ENCODE data around the gene MPHOSPH8. TPM values are rescaled to one million over a fixed set of nuclear protein-coding genes. Genes with fewer than 3 reads are reported as not detected.
"Not testable (repeated sequence)": the region's sequence is repeated elsewhere in the genome, so short reads cannot be mapped to it uniquely, and the experiment has no call there.

Gene MPHOSPH8
- total RNA-seq, 2 donors from 2014 or later, result 34.8 to 63.5 TPM

DNA sequence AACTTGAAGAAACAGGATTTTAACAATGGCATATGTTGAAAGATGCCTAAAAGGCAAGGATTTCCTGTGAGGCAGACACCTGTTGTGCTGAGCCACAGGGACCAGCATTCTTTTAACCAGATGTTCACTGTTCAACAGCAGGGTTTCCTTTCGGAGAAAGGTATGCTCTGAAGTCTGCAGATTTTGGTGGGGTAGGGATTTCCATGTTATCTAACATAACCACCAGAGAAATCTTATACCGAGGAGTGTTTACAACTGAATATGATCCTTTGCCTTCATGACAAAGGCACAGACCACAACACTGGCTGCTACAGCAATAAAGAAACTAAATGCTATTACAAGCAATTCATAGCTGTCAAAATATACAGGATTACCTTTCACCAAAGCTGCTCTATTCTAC is 48.1 kb downstream of the MPHOSPH8 start:
- Mint-ChIP-seq H3K27ac (no peak overlapping the region), H3K9me3 (no peaks in the 10 kb centered on the region)

DNA sequence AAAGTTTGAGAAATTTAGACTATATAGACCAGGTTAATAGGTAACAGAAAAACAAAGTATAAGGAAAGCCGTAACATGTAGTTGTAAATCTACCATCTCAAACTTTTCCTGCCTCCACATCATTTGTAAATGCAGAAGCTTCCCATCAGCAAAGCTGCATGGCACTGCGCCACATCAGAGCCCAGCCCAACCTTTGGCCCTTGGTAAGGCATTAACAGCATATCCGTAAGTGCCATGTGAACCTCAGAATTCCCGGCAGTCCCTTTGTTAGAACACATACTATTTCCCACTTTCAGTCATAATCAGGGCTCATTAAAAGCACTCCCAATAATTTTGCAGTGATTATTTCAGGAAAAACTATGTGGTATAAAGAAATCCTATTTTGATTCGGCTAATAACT is 51.6 kb downstream of the MPHOSPH8 start:
- no peak for ATAC-seq (replicated peaks)
- peaks cover 10% of the 10 kb centered on the region for H3K36me3 Mint-ChIP-seq (ENCODE audit: low read depth)
- no peaks in the 10 kb centered on the region for H3K27me3 Mint-ChIP-seq

More for the DNA sequence above, 48.1 kb downstream of the MPHOSPH8 start:
- Mint-ChIP-seq H3K4me1 (peaks cover 9% of the 10 kb centered on the region), H3K36me3 (ENCODE audit: low read depth) (peaks cover 34% of the 10 kb centered on the region), H3K4me3 (no peak overlapping the region), H3K27me3 (no peaks in the 10 kb centered on the region)
- peak; percentile 69 for ATAC-seq (replicated peaks)

DNA sequence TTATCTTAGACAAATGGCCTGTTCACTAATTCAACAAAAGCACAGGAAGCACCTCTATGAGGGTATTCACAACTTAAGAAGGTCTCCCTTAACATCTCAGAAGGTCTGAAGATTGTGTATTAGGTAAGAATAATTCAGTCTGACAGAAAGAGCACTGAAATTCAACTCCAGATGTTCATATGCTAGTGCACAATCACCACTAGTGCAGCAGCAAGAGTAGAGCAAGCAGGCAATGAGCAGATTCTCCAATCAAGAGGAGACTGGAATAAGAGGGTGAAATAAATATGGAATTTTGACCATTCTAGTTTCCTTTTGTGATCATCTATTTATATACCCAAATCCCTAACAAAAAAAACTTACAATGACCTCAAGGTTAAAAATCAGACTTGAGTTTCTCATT is 52.0 kb downstream of the MPHOSPH8 start:
- no peaks in the 10 kb centered on the region for H3K27me3 Mint-ChIP-seq
- no peak overlapping the region for H3K4me3 Mint-ChIP-seq
- ATAC-seq (replicated peaks), result no peak
- H3K9me3 Mint-ChIP-seq, result no peaks in the 10 kb centered on the region
- H3K36me3 Mint-ChIP-seq (ENCODE audit: low read depth), result peaks cover 14% of the 10 kb centered on the region
- peaks cover 9% of the 10 kb centered on the region for H3K4me1 Mint-ChIP-seq
- no peak overlapping the region for H3K27ac Mint-ChIP-seq

More for the DNA sequence above, 51.6 kb downstream of the MPHOSPH8 start:
- peaks cover 9% of the 10 kb centered on the region for H3K4me1 Mint-ChIP-seq
- no peaks in the 10 kb centered on the region for H3K9me3 Mint-ChIP-seq
- H3K27ac Mint-ChIP-seq, result no peak overlapping the region
- H3K4me3 Mint-ChIP-seq, result no peak overlapping the region

DNA sequence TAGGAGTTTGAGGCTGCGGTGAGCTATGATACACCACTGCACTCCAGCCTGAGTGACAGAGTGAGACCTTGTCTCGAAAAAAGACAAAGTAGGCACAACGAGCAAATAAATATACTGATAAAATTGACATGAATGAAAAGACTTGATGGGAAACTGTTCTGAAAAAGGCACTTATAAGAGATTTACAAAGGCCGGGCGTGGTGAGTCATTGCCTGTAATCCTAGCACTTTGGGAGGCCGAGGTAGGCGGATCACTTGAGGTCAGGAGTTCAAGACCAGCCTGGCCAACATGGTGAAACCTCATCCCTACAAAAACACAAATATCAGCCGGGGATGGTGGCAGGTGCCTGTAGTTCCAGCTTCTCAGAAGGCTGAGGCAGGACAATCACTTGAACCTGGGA is 58.0 kb downstream of the MPHOSPH8 start:
- H3K36me3 Mint-ChIP-seq (ENCODE audit: low read depth), result peaks cover 29% of the 10 kb centered on the region
- not testable (repeated sequence) for H3K4me1 Mint-ChIP-seq; H3K27me3 Mint-ChIP-seq; H3K27ac Mint-ChIP-seq; H3K4me3 Mint-ChIP-seq; ATAC-seq (replicated peaks); H3K9me3 Mint-ChIP-seq

DNA sequence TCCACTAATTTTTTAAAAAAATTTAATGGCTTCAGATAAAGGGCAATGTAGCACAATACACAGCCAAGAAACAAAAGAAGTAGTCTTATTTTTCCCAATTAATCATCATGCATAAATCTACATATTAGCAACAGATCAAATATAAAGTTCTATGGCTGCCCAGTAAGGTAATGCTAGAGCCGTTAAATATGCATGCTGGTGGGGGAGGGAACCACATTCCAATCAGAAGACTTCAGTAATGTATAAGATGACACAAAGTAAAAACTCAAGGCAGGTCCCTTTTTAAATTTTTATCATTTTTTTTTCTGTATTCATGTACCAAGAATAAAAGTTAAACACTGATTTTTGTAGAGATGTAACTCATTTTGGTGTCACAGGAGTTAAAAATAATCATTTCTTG is 62.0 kb downstream of the MPHOSPH8 start:
- Mint-ChIP-seq H3K9me3 (no peaks in the 10 kb centered on the region), H3K4me1 (peaks cover 10% of the 10 kb centered on the region), H3K36me3 (ENCODE audit: low read depth) (peaks cover 42% of the 10 kb centered on the region), H3K27me3 (no peaks in the 10 kb centered on the region), H3K27ac (no peak overlapping the region), H3K4me3 (no peak overlapping the region)
- ATAC-seq (replicated peaks), result no peak

DNA sequence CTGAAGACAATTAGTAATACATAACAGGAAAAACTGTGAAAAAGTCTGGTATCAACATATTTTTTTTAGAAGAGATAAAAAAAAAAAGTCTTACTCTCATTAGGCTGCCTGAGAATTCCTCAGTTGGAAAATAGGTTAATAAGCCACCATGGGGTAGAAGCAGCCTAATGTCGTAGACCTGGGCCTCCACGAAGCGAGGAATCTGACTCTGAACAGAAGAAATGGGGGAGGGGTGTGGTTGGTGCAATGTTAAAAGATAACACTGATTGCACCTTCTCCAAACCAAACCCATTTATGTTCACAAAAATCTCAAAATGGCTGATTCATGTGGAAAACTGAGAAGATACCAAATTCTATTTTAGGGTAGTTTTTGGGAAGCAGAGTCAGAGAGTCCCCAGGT is 62.4 kb downstream of the MPHOSPH8 start:
- peaks cover 10% of the 10 kb centered on the region for H3K4me1 Mint-ChIP-seq
- H3K9me3 Mint-ChIP-seq, result no peaks in the 10 kb centered on the region
- no peak overlapping the region for H3K4me3 Mint-ChIP-seq
- H3K36me3 Mint-ChIP-seq (ENCODE audit: low read depth), result peaks cover 42% of the 10 kb centered on the region
- H3K27ac Mint-ChIP-seq, result no peak overlapping the region
- no peak for ATAC-seq (replicated peaks)
- no peaks in the 10 kb centered on the region for H3K27me3 Mint-ChIP-seq

DNA sequence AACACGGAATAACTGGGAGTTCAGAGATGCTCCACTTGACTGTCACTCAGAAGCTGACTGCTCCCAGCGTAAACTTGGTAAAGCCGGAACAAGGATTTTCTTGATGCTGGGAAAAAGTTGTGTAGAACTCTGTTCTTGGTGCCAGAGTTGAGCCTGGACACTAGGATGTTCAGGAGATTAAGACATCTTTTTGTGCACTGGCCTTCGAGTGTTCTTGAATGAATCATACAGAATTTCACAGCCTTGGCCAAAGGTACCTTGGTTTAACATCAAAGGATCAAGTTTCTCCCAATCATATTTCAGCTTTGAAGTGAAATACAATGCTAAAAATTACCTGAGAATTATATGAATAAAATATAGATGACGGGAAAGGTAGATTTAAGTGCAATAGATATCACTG is 67.5 kb downstream of the MPHOSPH8 start:
- H3K4me3 Mint-ChIP-seq; ATAC-seq (replicated peaks); H3K27me3 Mint-ChIP-seq; H3K4me1 Mint-ChIP-seq; H3K9me3 Mint-ChIP-seq; H3K27ac Mint-ChIP-seq: not testable (repeated sequence)
- peaks cover 49% of the 10 kb centered on the region for H3K36me3 Mint-ChIP-seq (ENCODE audit: low read depth)

DNA sequence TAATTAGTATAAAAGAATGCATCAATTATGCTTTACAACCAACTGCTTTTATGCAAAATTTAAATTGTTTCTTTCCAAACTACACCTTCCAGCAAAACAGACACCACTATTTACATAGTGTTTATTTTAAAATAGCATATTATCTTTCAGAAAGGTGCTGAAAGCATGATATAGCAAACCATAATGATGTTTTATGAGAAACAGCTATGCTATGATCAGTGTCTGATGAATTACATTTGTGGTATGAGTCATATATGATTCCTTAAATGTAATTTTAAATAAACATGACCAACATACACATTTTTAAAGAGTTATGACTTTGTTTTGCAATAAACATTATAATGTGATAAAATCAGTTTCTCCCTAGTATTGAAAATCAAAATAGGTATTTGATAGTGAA is 68.2 kb downstream of the MPHOSPH8 start:
- H3K9me3 Mint-ChIP-seq; H3K27me3 Mint-ChIP-seq; H3K27ac Mint-ChIP-seq; ATAC-seq (replicated peaks); H3K4me1 Mint-ChIP-seq; H3K4me3 Mint-ChIP-seq: not testable (repeated sequence)
- H3K36me3 Mint-ChIP-seq (ENCODE audit: low read depth), result peaks cover 55% of the 10 kb centered on the region

DNA sequence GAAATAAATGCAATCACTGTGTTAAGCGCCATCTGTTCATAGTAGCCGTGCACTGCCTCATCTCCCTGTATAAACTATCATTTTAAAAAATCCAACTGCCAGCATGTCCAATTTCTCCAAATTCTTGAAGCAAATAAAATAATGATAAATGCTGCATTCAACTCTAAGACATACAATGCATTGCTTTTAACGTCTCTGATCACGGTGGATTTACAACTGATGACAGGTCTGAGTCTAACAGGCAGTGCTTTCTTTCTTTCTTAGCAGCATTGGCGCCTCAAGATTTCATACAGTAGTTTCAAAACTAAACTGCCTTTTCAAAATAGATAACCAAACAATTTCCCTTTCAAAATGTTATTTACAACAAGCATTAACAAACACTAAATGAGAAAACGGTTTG is 70.8 kb downstream of the MPHOSPH8 start:
- H3K27ac Mint-ChIP-seq; H3K27me3 Mint-ChIP-seq; H3K4me3 Mint-ChIP-seq; ATAC-seq (replicated peaks); H3K9me3 Mint-ChIP-seq; H3K4me1 Mint-ChIP-seq: not testable (repeated sequence)
- H3K36me3 Mint-ChIP-seq (ENCODE audit: low read depth), result peaks cover 63% of the 10 kb centered on the region

DNA sequence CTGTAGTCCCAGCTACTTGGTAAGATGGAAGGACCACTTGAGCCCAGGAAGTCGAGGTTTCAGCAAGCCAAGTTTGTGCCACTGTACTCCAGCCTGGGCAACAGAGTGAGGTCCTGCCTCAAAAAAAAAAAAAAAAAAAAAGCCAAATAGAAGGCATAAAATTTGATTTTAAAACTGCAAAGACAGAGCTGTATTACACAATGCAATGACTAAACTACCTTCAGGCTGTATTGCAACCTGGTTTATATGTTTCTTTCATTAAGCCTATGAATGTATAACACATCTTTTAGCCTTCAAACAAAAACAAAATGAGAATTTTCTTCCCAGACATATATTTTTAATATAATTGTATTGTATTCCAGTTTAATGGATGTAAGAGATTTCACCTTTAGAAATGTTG is 75.6 kb downstream of the MPHOSPH8 start:
- not testable (repeated sequence) for H3K27ac Mint-ChIP-seq; H3K9me3 Mint-ChIP-seq; H3K4me1 Mint-ChIP-seq; H3K27me3 Mint-ChIP-seq; H3K4me3 Mint-ChIP-seq; ATAC-seq (replicated peaks)
- H3K36me3 Mint-ChIP-seq (ENCODE audit: low read depth), result peaks cover 54% of the 10 kb centered on the region

DNA sequence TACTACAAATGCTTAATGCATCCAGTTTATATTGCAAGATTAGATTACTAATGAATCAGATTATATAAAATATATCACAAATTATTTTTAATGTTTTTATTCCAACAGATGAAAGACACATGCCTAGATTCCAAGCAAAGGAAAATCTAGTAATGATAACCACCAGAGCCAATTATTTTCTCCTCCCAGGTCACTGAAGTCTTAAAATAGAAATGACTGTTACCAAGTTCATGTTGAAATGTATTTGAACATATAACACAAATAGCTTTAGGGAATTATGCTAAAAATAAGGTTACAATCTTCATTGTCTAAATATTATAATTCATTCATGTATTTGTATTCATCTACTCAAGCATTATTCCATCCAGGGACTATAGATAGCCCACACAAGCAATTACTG is 76.3 kb downstream of the MPHOSPH8 start:
- not testable (repeated sequence) for H3K9me3 Mint-ChIP-seq
- H3K36me3 Mint-ChIP-seq (ENCODE audit: low read depth), result peaks cover 61% of the 10 kb centered on the region

DNA sequence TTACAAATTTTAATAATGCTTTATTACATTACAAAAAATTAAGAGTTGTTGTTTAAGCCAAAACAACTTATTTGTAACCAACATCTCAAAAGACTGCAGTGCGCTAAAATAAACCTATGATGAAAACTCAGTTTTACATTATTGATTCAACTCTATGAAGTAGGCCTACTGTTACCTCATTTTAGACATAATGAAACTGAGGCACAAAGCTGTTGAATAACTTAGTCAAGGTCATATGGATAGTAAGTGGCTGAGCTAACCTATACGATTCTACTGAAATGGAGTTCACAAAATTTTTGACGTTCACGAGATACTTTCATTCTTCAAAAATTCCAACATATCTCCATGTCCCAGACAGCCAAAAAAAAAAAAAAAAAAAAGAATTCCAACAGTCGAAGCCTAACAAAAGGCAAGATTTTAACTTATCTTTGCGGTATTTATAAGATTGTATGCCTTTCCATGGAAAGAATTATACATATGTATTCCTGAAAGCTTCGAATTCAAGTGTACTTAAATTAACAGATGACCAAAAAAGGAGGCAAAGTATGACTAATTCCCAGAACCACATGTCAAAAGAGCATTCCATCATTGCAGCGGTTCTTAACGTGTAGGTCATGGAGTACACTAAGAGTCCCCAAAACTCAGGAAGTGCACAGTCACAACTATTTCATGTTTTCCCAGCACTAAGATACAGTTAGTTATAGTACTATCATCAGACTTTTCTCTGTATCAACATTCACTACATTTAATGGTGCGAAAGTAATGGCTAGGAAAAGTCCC is 79.9 kb downstream of the MPHOSPH8 start:
- Mint-ChIP-seq H3K27ac (peak overlapping the region; percentile 82), H3K4me1 (peaks cover 5% of the 10 kb centered on the region), H3K9me3 (no peaks in the 10 kb centered on the region), H3K27me3 (no peaks in the 10 kb centered on the region), H3K36me3 (ENCODE audit: low read depth) (peaks cover 52% of the 10 kb centered on the region), H3K4me3 (peak overlapping the region; percentile 57)
- ATAC-seq (replicated peaks), result peak; percentile 100

More for the DNA sequence above, 76.3 kb downstream of the MPHOSPH8 start:
- not testable (repeated sequence) for H3K4me3 Mint-ChIP-seq; H3K27me3 Mint-ChIP-seq; ATAC-seq (replicated peaks); H3K4me1 Mint-ChIP-seq; H3K27ac Mint-ChIP-seq

DNA sequence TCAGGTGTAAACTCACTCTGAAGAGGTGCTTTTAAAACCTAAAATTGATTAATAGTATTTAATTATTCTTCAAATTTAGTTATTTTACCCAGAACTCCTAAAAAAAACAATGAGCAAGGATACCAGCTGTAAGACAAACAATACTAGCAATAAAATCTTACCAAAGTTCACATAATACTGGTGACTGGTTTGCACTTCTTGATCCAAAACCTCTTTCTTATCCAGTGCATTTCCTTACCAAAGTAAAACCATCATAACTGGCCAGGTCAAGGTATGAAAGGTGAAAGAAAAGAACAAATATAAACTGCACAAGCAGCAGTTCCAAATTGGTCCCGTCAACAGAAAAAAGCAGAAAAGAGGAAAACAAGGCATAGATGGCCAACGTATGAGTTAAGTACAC is 86.6 kb downstream of the MPHOSPH8 start:
- H3K27ac Mint-ChIP-seq, result no peak overlapping the region
- H3K36me3 Mint-ChIP-seq (ENCODE audit: low read depth), result peaks cover 77% of the 10 kb centered on the region
- no peak for ATAC-seq (replicated peaks)
- no peaks in the 10 kb centered on the region for H3K4me1 Mint-ChIP-seq
- no peaks in the 10 kb centered on the region for H3K27me3 Mint-ChIP-seq
- no peak overlapping the region for H3K4me3 Mint-ChIP-seq
- H3K9me3 Mint-ChIP-seq, result no peaks in the 10 kb centered on the region

All from activated T-helper 17 cell treated with anti-CD3 and anti-CD28 coated beads, Interleukin-2, amount 50 U/mL, for 72 hours (primary cell).